Liver (tissue), 9 donors: Measurements from ENCODE around the gene GREB1L. TPM values are rescaled to one million over a fixed set of nuclear protein-coding genes. Genes with fewer than 3 reads are reported as not detected.

Source experiments
- DNase-seq: peaks from one replicate; pipeline ENCODE4 v3.0.0-alpha.2; 2017; ENCODE audit warnings: low spot score
- H3K27ac ChIP-seq, 2 donors: one replicate each; pipeline ENCODE4 v1.7.0; 2013; ENCODE audit warnings: inconsistent platforms in 2 of 2, low read length in 2 of 2, control low read depth in 1 of 2, low read depth in 1 of 2, mild to moderate bottlenecking in 1 of 2
- H3K27me3 ChIP-seq, 4 donors: one replicate each; pipeline versions ENCODE4 v1.6.1 to v1.7.0; 2013; ENCODE audit warnings: low read length in 3 of 4, inconsistent platforms in 1 of 4, mild to moderate bottlenecking in 1 of 4, moderate library complexity in 1 of 4; ENCODE audit not compliant: control insufficient read depth in 4 of 4, insufficient read depth in 4 of 4
- H3K36me3 ChIP-seq, 4 donors: one replicate each; pipeline versions ENCODE4 v1.6.1 to v1.7.0; 2013; ENCODE audit warnings: low read length in 3 of 4, mild to moderate bottlenecking in 3 of 4, low read depth in 1 of 4, moderate library complexity in 1 of 4; ENCODE audit not compliant: control insufficient read depth in 4 of 4, insufficient read depth in 3 of 4
- H3K4me1 ChIP-seq, 4 donors: one replicate each; pipeline versions ENCODE4 v1.6.1 to v1.7.0; 2013; ENCODE audit warnings: low read length in 3 of 4, mild to moderate bottlenecking in 3 of 4, moderate library complexity in 1 of 4; ENCODE audit not compliant: control insufficient read depth in 4 of 4, insufficient read depth in 4 of 4
- H3K4me3 ChIP-seq, 3 donors: one replicate each; pipeline versions ENCODE4 v1.6.1 to v1.7.0; 2013; ENCODE audit warnings: low read length in 3 of 3, control low read depth in 1 of 3, low read depth in 1 of 3, mild to moderate bottlenecking in 1 of 3
- H3K9ac ChIP-seq, 2 donors: one replicate each; pipeline ENCODE4 v1.7.0; 2013; ENCODE audit warnings: low read length in 2 of 2, mild to moderate bottlenecking in 2 of 2, moderate library complexity in 2 of 2, control low read depth in 1 of 2, low read depth in 1 of 2
- H3K9me3 ChIP-seq, 4 donors: one replicate each; pipeline versions ENCODE4 v1.6.1 to v1.7.0; 2013; ENCODE audit warnings: low read length in 3 of 4; ENCODE audit not compliant: control insufficient read depth in 4 of 4
- ATF3 ChIP-seq: IDR thresholded peaks from 2 replicates; pipeline ENCODE4 v1.6.1; 2016; ENCODE audit warnings: antibody characterized with exemption
- EGR1 ChIP-seq, 2 donors: IDR thresholded peaks; 2 replicates each; pipeline ENCODE4 v1.6.1; 2016 to 2018; ENCODE audit warnings: antibody characterized with exemption in 2 of 2, low read depth in 2 of 2
- FOXA1 ChIP-seq: IDR thresholded peaks from 2 replicates; pipeline ENCODE4 v1.6.1; 2016; ENCODE audit warnings: antibody characterized with exemption
- FOXA2 ChIP-seq: IDR thresholded peaks from 2 replicates; pipeline ENCODE4 v1.6.1; 2016; ENCODE audit warnings: antibody characterized with exemption
- GABPA ChIP-seq, 2 donors: IDR thresholded peaks in 1 of 2; conservative IDR thresholded peaks in 1 of 2; 2 replicates each; pipeline ENCODE4 v1.6.1; 2016; ENCODE audit warnings: antibody characterized with exemption in 2 of 2, mild to moderate bottlenecking in 1 of 2, moderate library complexity in 1 of 2
- HNF4A ChIP-seq, 2 donors: conservative IDR thresholded peaks; 2 replicates each; pipeline ENCODE4 v1.6.1; 2016; ENCODE audit warnings: antibody characterized with exemption in 2 of 2, mild to moderate bottlenecking in 2 of 2
- HNF4G ChIP-seq: IDR thresholded peaks from 2 replicates; pipeline ENCODE4 v1.6.1; 2016; ENCODE audit warnings: antibody characterized with exemption
- JUND ChIP-seq, 2 donors: IDR thresholded peaks; 2 replicates each; pipeline ENCODE4 v1.6.1; 2016; ENCODE audit warnings: antibody characterized with exemption in 2 of 2
- NR2F2 ChIP-seq: IDR thresholded peaks from 2 replicates; pipeline ENCODE4 v1.6.1; 2016; ENCODE audit warnings: antibody characterized with exemption
- RAD21 ChIP-seq, 2 donors: IDR thresholded peaks; 2 replicates each; pipeline ENCODE4 v1.6.1; 2016; ENCODE audit warnings: antibody characterized with exemption in 2 of 2, mild to moderate bottlenecking in 2 of 2
- RXRA ChIP-seq, 2 donors: IDR thresholded peaks; 2 replicates each; pipeline ENCODE4 v1.6.1; 2017 to 2018; ENCODE audit warnings: antibody characterized with exemption in 2 of 2, mild to moderate bottlenecking in 1 of 2
- SP1 ChIP-seq: IDR thresholded peaks from 2 replicates; pipeline ENCODE4 v1.6.1; 2018; ENCODE audit warnings: antibody characterized with exemption, mild to moderate bottlenecking
- TAF1 ChIP-seq: conservative IDR thresholded peaks from 2 replicates; pipeline ENCODE4 v1.6.1; 2016; ENCODE audit warnings: antibody characterized with exemption, mild to moderate bottlenecking
- YY1 ChIP-seq: IDR thresholded peaks from 2 replicates; pipeline ENCODE4 v1.6.1; 2016; ENCODE audit warnings: antibody characterized with exemption, mild to moderate bottlenecking
- ZBTB33 ChIP-seq: IDR thresholded peaks from 2 replicates; pipeline ENCODE4 v1.6.1; 2016; ENCODE audit warnings: antibody characterized with exemption
- WGBS: extraction: QIAGEN DNeasy Blood & Tissue Kit; methylation state at CpG from one replicate; pipeline ENCODE4 v1.1.7; 2013; 5-methylcytosine and 5-hydroxymethylcytosine counted together
- polyA plus RNA-seq, 2 donors: library from polyadenylated mRNA; stranded (reverse) in 1 of 2; unstranded in 1 of 2; fragments of 200-250 nt in 1 of 2; fragments of >200 nt in 1 of 2; fragmentation: Nextera tagmentation in 1 of 2; extraction: Ambion mirVana in 1 of 2; gene quantifications; one replicate each; pipeline versions ENCODE4 v1.2.1 to v1.2.3, GENCODE V29; 2013 to 2015
- total RNA-seq, 2 donors: library from RNA; depleted of rRNA; stranded (reverse); fragments of >200 nt; gene quantifications; one replicate each; pipeline ENCODE4 v1.2.3, GENCODE V29; 2014
- TF ChIP-seq, protein P1 (sequence below): IDR thresholded peaks from 2 replicates; pipeline ENCODE4 v1.6.1; 2016; ENCODE audit warnings: antibody characterized with exemption
- TF ChIP-seq, protein P2 (sequence below): fragments of 150-350 bp; IDR thresholded peaks from 2 replicates; pipeline ENCODE4 v1.5.1; 2017; ENCODE audit warnings: improper control_type of control experiment, low read depth, low read length; ENCODE audit not compliant: missing input control
- TF ChIP-seq, protein P3 (sequence below): IDR thresholded peaks from 2 replicates; pipeline ENCODE4 v1.6.1; 2016; ENCODE audit warnings: antibody characterized with exemption, mild to moderate bottlenecking
- donor health status: healthy.
- donor health status: healthy.
- donor health status: healthy.
- donor health status: healthy.
- donor health status: healthy.

The GREB1L gene
- total and polyA plus RNA-seq, 4 donors: 1.2 to 13.1 (median 3.0) TPM

DNA sequence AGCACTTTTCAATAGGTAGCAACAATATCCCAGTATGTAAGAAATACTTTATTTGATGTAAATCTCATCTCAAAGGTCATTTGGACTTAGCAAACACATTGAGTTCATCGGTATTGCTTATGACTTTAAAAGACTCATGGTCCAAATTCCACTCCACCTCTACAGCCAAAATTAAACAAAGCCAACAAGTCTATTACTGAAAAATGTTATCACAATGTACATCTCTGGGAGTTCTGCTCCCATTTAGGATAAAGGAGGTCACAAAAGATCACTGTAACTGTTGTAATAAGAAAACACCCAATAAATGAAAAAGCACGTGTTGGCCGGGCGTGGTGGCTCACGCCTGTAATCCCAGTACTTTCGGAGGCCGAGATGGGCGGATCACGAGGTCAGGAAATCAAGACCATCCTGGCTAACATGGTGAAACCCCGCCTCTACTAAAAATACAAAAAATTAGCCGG, 308.5 kb downstream of the GREB1L start (continued):
- TF ChIP-seq, protein P1, sequence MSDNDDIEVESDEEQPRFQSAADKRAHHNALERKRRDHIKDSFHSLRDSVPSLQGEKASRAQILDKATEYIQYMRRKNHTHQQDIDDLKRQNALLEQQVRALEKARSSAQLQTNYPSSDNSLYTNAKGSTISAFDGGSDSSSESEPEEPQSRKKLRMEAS: peak; percentile 70
- TF ChIP-seq JUND (IDR thresholded peaks at IDR 0.05): peak; percentile 70 to 85
- TF ChIP-seq RAD21 (IDR thresholded peaks at IDR 0.05): peak; percentile 4 to 12
- TF ChIP-seq TAF1: no peak

- no peaks in the 10 kb centered on the region for H3K9me3 ChIP-seq
- no peak for DNase-seq
- no peaks in the 10 kb centered on the region for H3K27me3 ChIP-seq
- WGBS: 35% methylated on average over 6 of the region's 6 CpGs
- TF ChIP-seq FOXA2 (no peak), RXRA (IDR thresholded peaks at IDR 0.05) (peak in 1 of 2 donors; percentile 34), HNF4A (conservative IDR thresholded peaks at IDR 0.05) (peak; percentile 31 to 42), FOXA1 (no peak), SP1 (no peak), TAF1 (no peak), NR2F2 (no peak), GABPA (IDR thresholded peaks at IDR 0.05 in 1 of 2, conservative IDR thresholded peaks at IDR 0.05 in 1 of 2) (no peak), RAD21 (IDR thresholded peaks at IDR 0.05) (no peak), ATF3 (peak; percentile 80), YY1 (peak; percentile 42), EGR1 (IDR thresholded peaks at IDR 0.05; ENCODE audit: low read depth in 2 of 2) (no peak), JUND (IDR thresholded peaks at IDR 0.05) (no peak), HNF4G (no peak), ZBTB33 (no peak)
- TF ChIP-seq, protein P1: peak; percentile 66
- TF ChIP-seq, protein P2, sequence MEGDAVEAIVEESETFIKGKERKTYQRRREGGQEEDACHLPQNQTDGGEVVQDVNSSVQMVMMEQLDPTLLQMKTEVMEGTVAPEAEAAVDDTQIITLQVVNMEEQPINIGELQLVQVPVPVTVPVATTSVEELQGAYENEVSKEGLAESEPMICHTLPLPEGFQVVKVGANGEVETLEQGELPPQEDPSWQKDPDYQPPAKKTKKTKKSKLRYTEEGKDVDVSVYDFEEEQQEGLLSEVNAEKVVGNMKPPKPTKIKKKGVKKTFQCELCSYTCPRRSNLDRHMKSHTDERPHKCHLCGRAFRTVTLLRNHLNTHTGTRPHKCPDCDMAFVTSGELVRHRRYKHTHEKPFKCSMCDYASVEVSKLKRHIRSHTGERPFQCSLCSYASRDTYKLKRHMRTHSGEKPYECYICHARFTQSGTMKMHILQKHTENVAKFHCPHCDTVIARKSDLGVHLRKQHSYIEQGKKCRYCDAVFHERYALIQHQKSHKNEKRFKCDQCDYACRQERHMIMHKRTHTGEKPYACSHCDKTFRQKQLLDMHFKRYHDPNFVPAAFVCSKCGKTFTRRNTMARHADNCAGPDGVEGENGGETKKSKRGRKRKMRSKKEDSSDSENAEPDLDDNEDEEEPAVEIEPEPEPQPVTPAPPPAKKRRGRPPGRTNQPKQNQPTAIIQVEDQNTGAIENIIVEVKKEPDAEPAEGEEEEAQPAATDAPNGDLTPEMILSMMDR: no peak
- TF ChIP-seq, protein P3, sequence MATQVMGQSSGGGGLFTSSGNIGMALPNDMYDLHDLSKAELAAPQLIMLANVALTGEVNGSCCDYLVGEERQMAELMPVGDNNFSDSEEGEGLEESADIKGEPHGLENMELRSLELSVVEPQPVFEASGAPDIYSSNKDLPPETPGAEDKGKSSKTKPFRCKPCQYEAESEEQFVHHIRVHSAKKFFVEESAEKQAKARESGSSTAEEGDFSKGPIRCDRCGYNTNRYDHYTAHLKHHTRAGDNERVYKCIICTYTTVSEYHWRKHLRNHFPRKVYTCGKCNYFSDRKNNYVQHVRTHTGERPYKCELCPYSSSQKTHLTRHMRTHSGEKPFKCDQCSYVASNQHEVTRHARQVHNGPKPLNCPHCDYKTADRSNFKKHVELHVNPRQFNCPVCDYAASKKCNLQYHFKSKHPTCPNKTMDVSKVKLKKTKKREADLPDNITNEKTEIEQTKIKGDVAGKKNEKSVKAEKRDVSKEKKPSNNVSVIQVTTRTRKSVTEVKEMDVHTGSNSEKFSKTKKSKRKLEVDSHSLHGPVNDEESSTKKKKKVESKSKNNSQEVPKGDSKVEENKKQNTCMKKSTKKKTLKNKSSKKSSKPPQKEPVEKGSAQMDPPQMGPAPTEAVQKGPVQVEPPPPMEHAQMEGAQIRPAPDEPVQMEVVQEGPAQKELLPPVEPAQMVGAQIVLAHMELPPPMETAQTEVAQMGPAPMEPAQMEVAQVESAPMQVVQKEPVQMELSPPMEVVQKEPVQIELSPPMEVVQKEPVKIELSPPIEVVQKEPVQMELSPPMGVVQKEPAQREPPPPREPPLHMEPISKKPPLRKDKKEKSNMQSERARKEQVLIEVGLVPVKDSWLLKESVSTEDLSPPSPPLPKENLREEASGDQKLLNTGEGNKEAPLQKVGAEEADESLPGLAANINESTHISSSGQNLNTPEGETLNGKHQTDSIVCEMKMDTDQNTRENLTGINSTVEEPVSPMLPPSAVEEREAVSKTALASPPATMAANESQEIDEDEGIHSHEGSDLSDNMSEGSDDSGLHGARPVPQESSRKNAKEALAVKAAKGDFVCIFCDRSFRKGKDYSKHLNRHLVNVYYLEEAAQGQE: peak; percentile 21
- H3K27ac ChIP-seq: peak overlapping the region; percentile 73 to 76
- no peak overlapping the region for H3K4me3 ChIP-seq
- peaks cover 4 to 14% (median 8%) of the 10 kb centered on the region in 4 donors for H3K36me3 ChIP-seq
- H3K9ac ChIP-seq: peak overlapping the region; percentile 53
- H3K4me1 ChIP-seq: peaks cover 0 to 10% (median 0%) of the 10 kb centered on the region in 4 donors
These were observed 315.7 kb downstream of the GREB1L start for GRCh38 chr18:21557607-21558253.
